Measurements from ENCODE around the gene XCL1.

DNA sequence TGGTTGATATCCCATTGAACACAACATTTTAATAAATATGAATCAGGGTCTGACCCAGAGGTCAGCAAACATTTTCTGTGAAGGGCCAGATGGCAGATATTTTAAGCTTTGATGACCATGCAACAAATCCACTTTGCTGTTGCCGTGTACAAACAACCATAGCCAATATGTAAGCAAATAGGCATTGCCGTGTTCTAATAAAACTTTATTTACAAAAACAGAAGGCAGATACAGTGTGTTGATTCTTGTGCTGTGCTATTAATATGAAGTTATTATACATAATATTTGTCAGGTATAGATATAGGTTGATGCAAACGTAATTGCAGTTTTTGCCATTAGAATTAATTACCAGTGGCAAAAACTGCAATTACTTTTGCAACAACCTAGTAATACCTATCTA, 8.8 kb upstream of the XCL1 start:
- TF ChIP-seq POLR2AphosphoS5 (IDR thresholded peaks at IDR 0.05; ENCODE audit: low read depth): no peak
- TF ChIP-seq, protein P1, sequence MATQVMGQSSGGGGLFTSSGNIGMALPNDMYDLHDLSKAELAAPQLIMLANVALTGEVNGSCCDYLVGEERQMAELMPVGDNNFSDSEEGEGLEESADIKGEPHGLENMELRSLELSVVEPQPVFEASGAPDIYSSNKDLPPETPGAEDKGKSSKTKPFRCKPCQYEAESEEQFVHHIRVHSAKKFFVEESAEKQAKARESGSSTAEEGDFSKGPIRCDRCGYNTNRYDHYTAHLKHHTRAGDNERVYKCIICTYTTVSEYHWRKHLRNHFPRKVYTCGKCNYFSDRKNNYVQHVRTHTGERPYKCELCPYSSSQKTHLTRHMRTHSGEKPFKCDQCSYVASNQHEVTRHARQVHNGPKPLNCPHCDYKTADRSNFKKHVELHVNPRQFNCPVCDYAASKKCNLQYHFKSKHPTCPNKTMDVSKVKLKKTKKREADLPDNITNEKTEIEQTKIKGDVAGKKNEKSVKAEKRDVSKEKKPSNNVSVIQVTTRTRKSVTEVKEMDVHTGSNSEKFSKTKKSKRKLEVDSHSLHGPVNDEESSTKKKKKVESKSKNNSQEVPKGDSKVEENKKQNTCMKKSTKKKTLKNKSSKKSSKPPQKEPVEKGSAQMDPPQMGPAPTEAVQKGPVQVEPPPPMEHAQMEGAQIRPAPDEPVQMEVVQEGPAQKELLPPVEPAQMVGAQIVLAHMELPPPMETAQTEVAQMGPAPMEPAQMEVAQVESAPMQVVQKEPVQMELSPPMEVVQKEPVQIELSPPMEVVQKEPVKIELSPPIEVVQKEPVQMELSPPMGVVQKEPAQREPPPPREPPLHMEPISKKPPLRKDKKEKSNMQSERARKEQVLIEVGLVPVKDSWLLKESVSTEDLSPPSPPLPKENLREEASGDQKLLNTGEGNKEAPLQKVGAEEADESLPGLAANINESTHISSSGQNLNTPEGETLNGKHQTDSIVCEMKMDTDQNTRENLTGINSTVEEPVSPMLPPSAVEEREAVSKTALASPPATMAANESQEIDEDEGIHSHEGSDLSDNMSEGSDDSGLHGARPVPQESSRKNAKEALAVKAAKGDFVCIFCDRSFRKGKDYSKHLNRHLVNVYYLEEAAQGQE (IDR thresholded peaks at IDR 0.05; ENCODE audit: insufficient replicate concordance, low read depth): no peak

Data from HL-60 (cell line).